ENCODE data around the gene TTI1. TPM values are rescaled to one million over a fixed set of nuclear protein-coding genes. Genes with fewer than 3 reads are reported as not detected.

TTI1 gene
- total and polyA plus RNA-seq, 3 experiments from 2014 or later: 16.7 to 41.6 (median 40.5) TPM

GRCh38 chr20:38005903-38006302 lies 27.4 kb downstream of the TTI1 start:
- peaks cover 0 to 2% of the 10 kb centered on the region in 2 donors for H3K27me3 Mint-ChIP-seq
- no peaks in the 10 kb centered on the region for H3K9me3 ChIP-seq (ENCODE audit: low read length)
- peaks cover 5% of the 10 kb centered on the region for H3K4me1 ChIP-seq (ENCODE audit: insufficient read depth, low read length)
- H3K27ac ChIP-seq (ENCODE audit: low read depth, low read length): no peak overlapping the region
- no peaks in the 10 kb centered on the region for H3K27me3 ChIP-seq (ENCODE audit: insufficient read depth, low read length, poor library complexity, severe bottlenecking)
- peaks cover 9 to 17% (median 13%) of the 10 kb centered on the region in 3 donors for H3K4me1 Mint-ChIP-seq
- no peak for DNase-seq
- H3K4me3 Mint-ChIP-seq: no peak overlapping the region
- H3K9me3 Mint-ChIP-seq: no peaks in the 10 kb centered on the region
- CTCF ChIA-PET: no interaction called here
- peaks cover 5 to 71% (median 15%) of the 10 kb centered on the region in 3 donors for H3K36me3 Mint-ChIP-seq
- H3K4me3 ChIP-seq (ENCODE audit: low read length): no peak overlapping the region
- POLR2A ChIA-PET: no interaction called here
- H3K27ac Mint-ChIP-seq: peak overlapping the region in 1 of 8 donors; percentile 2
- peaks cover 18% of the 10 kb centered on the region for H3K36me3 ChIP-seq (ENCODE audit: insufficient read depth, low read length)

GRCh38 chr20:38004416-38004815 lies 28.8 kb downstream of the TTI1 start:
- Mint-ChIP-seq H3K36me3 (peaks cover 8 to 80% (median 24%) of the 10 kb centered on the region in 3 donors), H3K9me3 (no peaks in the 10 kb centered on the region), H3K4me1 (peaks cover 9 to 13% (median 13%) of the 10 kb centered on the region in 3 donors), H3K27ac (no peak overlapping the region), H3K4me3 (no peak overlapping the region), H3K27me3 (peaks cover 0 to 2% of the 10 kb centered on the region in 2 donors)
- Histone ChIP-seq H3K4me3 (ENCODE audit: low read length) (no peak overlapping the region), H3K27me3 (ENCODE audit: insufficient read depth, low read length, poor library complexity, severe bottlenecking) (no peaks in the 10 kb centered on the region), H3K4me1 (ENCODE audit: insufficient read depth, low read length) (peaks cover 5% of the 10 kb centered on the region), H3K36me3 (ENCODE audit: insufficient read depth, low read length) (peaks cover 28% of the 10 kb centered on the region), H3K27ac (ENCODE audit: low read depth, low read length) (no peak overlapping the region), H3K9me3 (ENCODE audit: low read length) (no peaks in the 10 kb centered on the region)
- no peak for DNase-seq
- CTCF ChIA-PET: no interaction called here
- POLR2A ChIA-PET: no interaction called here

- H3K36me3 Mint-ChIP-seq: peaks cover 11 to 88% (median 33%) of the 10 kb centered on the region in 3 donors
- peaks cover 0 to 2% of the 10 kb centered on the region in 2 donors for H3K27me3 Mint-ChIP-seq
- H3K27ac ChIP-seq (ENCODE audit: low read depth, low read length): no peak overlapping the region
- no peak overlapping the region for H3K4me3 Mint-ChIP-seq
- DNase-seq: no peak
- H3K27ac Mint-ChIP-seq: peak overlapping the region in 1 of 8 donors; percentile 14
- H3K9me3 Mint-ChIP-seq: no peaks in the 10 kb centered on the region
- no peaks in the 10 kb centered on the region for H3K27me3 ChIP-seq (ENCODE audit: insufficient read depth, low read length, poor library complexity, severe bottlenecking)
- ChIA-PET CTCF (no interaction called here), POLR2A (no interaction called here)
- H3K4me3 ChIP-seq (ENCODE audit: low read length): no peak overlapping the region
- peaks cover 5% of the 10 kb centered on the region for H3K4me1 ChIP-seq (ENCODE audit: insufficient read depth, low read length)
- peaks cover 5 to 13% (median 13%) of the 10 kb centered on the region in 3 donors for H3K4me1 Mint-ChIP-seq
- no peaks in the 10 kb centered on the region for H3K9me3 ChIP-seq (ENCODE audit: low read length)
- peaks cover 38% of the 10 kb centered on the region for H3K36me3 ChIP-seq (ENCODE audit: insufficient read depth, low read length)
These were observed 30.8 kb downstream of the TTI1 start for GRCh38 chr20:38002422-38002821.

GRCh38 chr20:38001981-38002380 lies 31.3 kb downstream of the TTI1 start:
- H3K4me1 Mint-ChIP-seq: peaks cover 5 to 13% (median 13%) of the 10 kb centered on the region in 3 donors
- ChIA-PET CTCF (no interaction called here), POLR2A (no interaction called here)
- no peak overlapping the region for H3K27ac ChIP-seq (ENCODE audit: low read depth, low read length)
- no peaks in the 10 kb centered on the region for H3K27me3 ChIP-seq (ENCODE audit: insufficient read depth, low read length, poor library complexity, severe bottlenecking)
- H3K36me3 ChIP-seq (ENCODE audit: insufficient read depth, low read length): peaks cover 38% of the 10 kb centered on the region
- H3K4me3 Mint-ChIP-seq: no peak overlapping the region
- no peaks in the 10 kb centered on the region for H3K27me3 Mint-ChIP-seq
- H3K9me3 Mint-ChIP-seq: no peaks in the 10 kb centered on the region
- no peak overlapping the region for H3K4me3 ChIP-seq (ENCODE audit: low read length)
- peak overlapping the region in 1 of 8 donors; percentile 14 for H3K27ac Mint-ChIP-seq
- no peak for DNase-seq
- H3K36me3 Mint-ChIP-seq: peaks cover 11 to 89% (median 37%) of the 10 kb centered on the region in 3 donors
- no peaks in the 10 kb centered on the region for H3K9me3 ChIP-seq (ENCODE audit: low read length)
- peaks cover 5% of the 10 kb centered on the region for H3K4me1 ChIP-seq (ENCODE audit: insufficient read depth, low read length)

- no peak for DNase-seq
- Histone ChIP-seq H3K9me3 (ENCODE audit: low read length) (no peaks in the 10 kb centered on the region), H3K27me3 (ENCODE audit: insufficient read depth, low read length, poor library complexity, severe bottlenecking) (no peaks in the 10 kb centered on the region), H3K27ac (ENCODE audit: low read depth, low read length) (no peak overlapping the region), H3K36me3 (ENCODE audit: insufficient read depth, low read length) (peaks cover 43% of the 10 kb centered on the region), H3K4me3 (ENCODE audit: low read length) (no peak overlapping the region), H3K4me1 (ENCODE audit: insufficient read depth, low read length) (peaks cover 5% of the 10 kb centered on the region)
- CTCF ChIA-PET: no interaction called here
- POLR2A ChIA-PET: no interaction called here
- H3K36me3 Mint-ChIP-seq: peaks cover 13 to 91% (median 42%) of the 10 kb centered on the region in 3 donors
- no peaks in the 10 kb centered on the region for H3K27me3 Mint-ChIP-seq
- H3K27ac Mint-ChIP-seq: peak overlapping the region in 1 of 8 donors; percentile 47
- no peaks in the 10 kb centered on the region for H3K9me3 Mint-ChIP-seq
- no peak overlapping the region for H3K4me3 Mint-ChIP-seq
- H3K4me1 Mint-ChIP-seq: peaks cover 2 to 9% (median 8%) of the 10 kb centered on the region in 3 donors
These were observed 31.9 kb downstream of the TTI1 start for GRCh38 chr20:38001173-38001875.

- Histone ChIP-seq H3K36me3 (ENCODE audit: insufficient read depth, low read length) (peaks cover 53% of the 10 kb centered on the region), H3K4me3 (ENCODE audit: low read length) (no peak overlapping the region), H3K27me3 (ENCODE audit: insufficient read depth, low read length, poor library complexity, severe bottlenecking) (no peaks in the 10 kb centered on the region), H3K4me1 (ENCODE audit: insufficient read depth, low read length) (peaks cover 5% of the 10 kb centered on the region), H3K9me3 (ENCODE audit: low read length) (no peaks in the 10 kb centered on the region), H3K27ac (ENCODE audit: low read depth, low read length) (no peak overlapping the region)
- no peaks in the 10 kb centered on the region for H3K9me3 Mint-ChIP-seq
- H3K4me1 Mint-ChIP-seq: peaks cover 0 to 9% (median 3%) of the 10 kb centered on the region in 3 donors
- no peak overlapping the region for H3K4me3 Mint-ChIP-seq
- CTCF ChIA-PET: no interaction called here
- no peak for DNase-seq
- no peaks in the 10 kb centered on the region for H3K27me3 Mint-ChIP-seq
- H3K36me3 Mint-ChIP-seq: peaks cover 19 to 93% (median 41%) of the 10 kb centered on the region in 3 donors
- H3K27ac Mint-ChIP-seq: peak overlapping the region in 2 of 8 donors; percentile 52 to 77
- POLR2A ChIA-PET: no interaction called here
These were observed 33.0 kb downstream of the TTI1 start for GRCh38 chr20:38000293-38000692.

- Mint-ChIP-seq H3K36me3 (peaks cover 24 to 93% (median 40%) of the 10 kb centered on the region in 3 donors), H3K4me3 (no peak overlapping the region), H3K9me3 (no peaks in the 10 kb centered on the region), H3K27ac (peak overlapping the region in 2 of 8 donors; percentile 7 to 77), H3K27me3 (no peaks in the 10 kb centered on the region), H3K4me1 (peaks cover 0 to 9% (median 3%) of the 10 kb centered on the region in 3 donors)
- Histone ChIP-seq H3K4me1 (ENCODE audit: insufficient read depth, low read length) (peaks cover 5% of the 10 kb centered on the region), H3K27ac (ENCODE audit: low read depth, low read length) (no peak overlapping the region), H3K27me3 (ENCODE audit: insufficient read depth, low read length, poor library complexity, severe bottlenecking) (no peaks in the 10 kb centered on the region), H3K9me3 (ENCODE audit: low read length) (no peaks in the 10 kb centered on the region), H3K4me3 (ENCODE audit: low read length) (no peak overlapping the region), H3K36me3 (ENCODE audit: insufficient read depth, low read length) (peaks cover 59% of the 10 kb centered on the region)
- ChIA-PET POLR2A (no interaction called here), CTCF (interaction anchor here (1.3 kb wide), 1 partner anchor 10 kb away, joined by 3 read pairs; no protein-coding TSS in a partner anchor)
- no peak for DNase-seq
These were observed 33.6 kb downstream of the TTI1 start for GRCh38 chr20:37999526-38000263.

GRCh38 chr20:37997516-37997915 lies 35.7 kb downstream of the TTI1 start:
- ChIA-PET CTCF (no interaction called here), POLR2A (no interaction called here)
- H3K4me3 Mint-ChIP-seq: no peak overlapping the region
- H3K4me3 ChIP-seq (ENCODE audit: low read length): no peak overlapping the region
- peaks cover 31 to 93% (median 41%) of the 10 kb centered on the region in 3 donors for H3K36me3 Mint-ChIP-seq
- no peak for DNase-seq
- peaks cover 60% of the 10 kb centered on the region for H3K36me3 ChIP-seq (ENCODE audit: insufficient read depth, low read length)
- no peaks in the 10 kb centered on the region for H3K9me3 ChIP-seq (ENCODE audit: low read length)
- peak overlapping the region in 1 of 8 donors; percentile 65 for H3K27ac Mint-ChIP-seq
- H3K27me3 ChIP-seq (ENCODE audit: insufficient read depth, low read length, poor library complexity, severe bottlenecking): no peaks in the 10 kb centered on the region
- peaks cover 0 to 9% (median 3%) of the 10 kb centered on the region in 3 donors for H3K4me1 Mint-ChIP-seq
- H3K27ac ChIP-seq (ENCODE audit: low read depth, low read length): no peak overlapping the region
- no peaks in the 10 kb centered on the region for H3K27me3 Mint-ChIP-seq
- no peaks in the 10 kb centered on the region for H3K9me3 Mint-ChIP-seq
- H3K4me1 ChIP-seq (ENCODE audit: insufficient read depth, low read length): peaks cover 5% of the 10 kb centered on the region
